GM18907 (cell line): Measurements from ENCODE around the gene GPR35.

ENCODE experiments used
- ATAC-seq: cut with Tn5 transposase; IDR thresholded peaks from one replicate; pipeline ENCODE4 v1.9.1; 2021; ENCODE audit warnings: mild to moderate bottlenecking, moderate library complexity; ENCODE audit not compliant: unreplicated experiment

The GPR35 gene

GRCh38 chr2:240637116-240637900 lies 12.0 kb downstream of the GPR35 start:
- ATAC-seq = no peak

- ATAC-seq = no peak
Measured at GRCh38 chr2:240637901-240638345, 12.6 kb downstream of the GPR35 start.

- no peak for ATAC-seq
Measured at GRCh38 chr2:240638512-240639160, 13.4 kb downstream of the GPR35 start.

- no peak for ATAC-seq
Measured at GRCh38 chr2:240639566-240639965, 14.3 kb downstream of the GPR35 start.

DNA sequence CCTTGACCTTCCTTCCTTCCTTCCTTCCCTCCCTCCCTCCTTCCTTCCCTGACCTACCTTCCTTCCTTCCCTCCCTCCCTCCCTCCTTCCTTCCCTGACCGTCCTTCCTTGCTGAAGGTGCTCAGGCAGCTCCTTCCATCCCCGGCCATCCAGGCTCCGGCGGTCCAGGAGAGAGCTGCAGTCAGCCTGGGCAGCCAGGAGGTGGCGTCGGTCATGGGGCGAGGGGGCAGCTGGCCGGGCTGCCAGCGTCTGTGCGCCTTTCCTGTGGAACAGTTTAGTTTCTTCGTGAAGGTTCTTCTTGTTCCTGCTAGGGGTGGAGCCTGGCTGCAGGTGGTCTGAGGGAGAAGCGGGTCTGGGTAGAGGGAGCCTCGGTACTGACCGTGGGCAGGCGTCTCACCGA lies 15.7 kb downstream of the GPR35 start:
- ATAC-seq = no peak

GRCh38 chr2:240642061-240642805 lies 17.0 kb downstream of the GPR35 start:
- no peak for ATAC-seq

DNA sequence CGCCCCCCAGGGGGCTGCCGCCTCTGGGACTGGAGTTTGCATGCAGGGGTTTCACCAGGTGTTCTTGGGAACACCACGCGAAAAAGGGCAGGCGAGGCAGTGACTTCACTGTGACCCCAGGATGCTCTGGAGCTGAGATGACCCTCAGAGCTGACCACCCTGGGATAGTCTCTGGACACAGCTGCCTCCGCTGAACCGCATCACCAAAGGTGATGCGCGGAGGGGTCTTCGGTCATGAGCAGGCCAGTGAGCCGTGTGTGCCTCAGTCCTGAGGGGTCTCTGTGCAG lies 17.5 kb downstream of the GPR35 start:
- no peak for ATAC-seq

DNA sequence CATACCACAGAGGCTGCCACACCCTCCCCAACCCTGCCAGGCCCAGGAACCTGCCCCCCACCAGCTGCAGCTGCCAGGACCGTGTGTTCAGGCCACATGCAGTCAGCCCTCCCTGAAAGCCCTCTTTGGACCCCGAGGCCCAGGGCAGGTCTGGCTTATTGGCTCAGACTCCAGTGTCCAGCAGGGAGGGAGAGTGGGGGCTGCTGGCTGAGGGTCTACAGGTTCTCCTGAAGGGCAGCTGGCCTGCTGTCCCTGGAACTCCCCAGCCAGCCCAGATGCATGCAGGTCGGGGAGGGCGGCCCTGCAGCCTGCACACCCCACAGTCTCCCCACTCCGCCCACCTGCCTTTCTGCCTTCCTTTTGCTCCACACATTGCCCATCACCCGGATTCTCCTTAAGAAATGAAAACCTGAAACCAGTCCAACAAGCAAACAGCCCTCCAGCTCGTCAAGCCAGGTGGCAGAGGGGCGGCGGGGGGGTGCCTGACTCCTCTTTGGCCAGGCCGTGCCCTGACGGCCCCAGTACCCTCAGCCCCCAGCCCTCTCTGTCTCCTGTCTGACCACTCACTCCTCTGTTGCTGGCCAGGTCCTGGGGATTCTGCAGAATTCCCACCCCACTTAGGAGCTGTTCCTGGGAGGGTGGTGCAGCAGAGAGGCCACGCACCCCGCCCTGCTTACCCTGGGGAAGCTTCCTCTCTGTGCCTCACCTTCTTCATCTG lies 18.0 kb downstream of the GPR35 start:
- no peak for ATAC-seq

DNA sequence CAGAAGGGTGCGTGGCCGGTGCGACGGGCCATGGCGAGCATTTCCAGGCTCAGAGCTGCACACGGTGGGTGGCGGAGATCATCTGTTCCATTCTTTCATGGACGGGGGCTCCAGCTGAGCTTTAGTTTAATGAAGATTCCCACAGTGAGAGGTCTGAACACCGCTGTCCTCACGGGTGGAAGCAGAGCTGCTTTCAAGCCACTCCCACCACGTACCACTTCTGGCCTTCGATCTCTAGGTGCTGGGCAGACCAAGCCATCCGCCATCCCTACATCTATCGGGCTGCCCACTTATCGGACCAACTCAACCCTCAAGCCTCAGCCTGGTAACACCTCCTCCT lies 18.5 kb downstream of the GPR35 start:
- no peak for ATAC-seq

- no peak for ATAC-seq
Measured at GRCh38 chr2:240644171-240644651, 18.9 kb downstream of the GPR35 start.

GRCh38 chr2:240644859-240645301 lies 19.6 kb downstream of the GPR35 start:
- no peak for ATAC-seq

DNA sequence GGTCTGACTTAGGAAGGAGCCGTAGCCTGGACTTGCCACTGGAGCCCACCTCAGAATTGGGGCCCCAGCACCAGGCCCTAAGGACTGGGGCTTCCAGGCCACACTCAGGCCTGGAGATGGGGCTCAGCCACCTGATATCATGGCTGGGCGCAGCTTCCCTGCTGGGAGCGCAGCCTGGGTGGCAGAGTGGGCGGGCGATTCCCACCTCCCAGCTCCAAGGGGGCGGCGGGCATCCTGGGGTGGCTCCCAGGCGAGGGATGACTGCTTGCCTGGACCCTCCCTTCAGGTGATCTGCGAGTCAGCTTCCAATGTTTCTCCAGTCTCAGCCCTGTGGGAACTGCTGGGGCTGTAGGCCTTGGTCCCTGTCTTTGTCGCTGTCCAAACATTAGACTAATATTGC lies 20.1 kb downstream of the GPR35 start:
- no peak for ATAC-seq

GRCh38 chr2:240645801-240646175 lies 20.5 kb downstream of the GPR35 start:
- no peak for ATAC-seq

- no peak for ATAC-seq
Measured at GRCh38 chr2:240646176-240646899, 21.1 kb downstream of the GPR35 start.

DNA sequence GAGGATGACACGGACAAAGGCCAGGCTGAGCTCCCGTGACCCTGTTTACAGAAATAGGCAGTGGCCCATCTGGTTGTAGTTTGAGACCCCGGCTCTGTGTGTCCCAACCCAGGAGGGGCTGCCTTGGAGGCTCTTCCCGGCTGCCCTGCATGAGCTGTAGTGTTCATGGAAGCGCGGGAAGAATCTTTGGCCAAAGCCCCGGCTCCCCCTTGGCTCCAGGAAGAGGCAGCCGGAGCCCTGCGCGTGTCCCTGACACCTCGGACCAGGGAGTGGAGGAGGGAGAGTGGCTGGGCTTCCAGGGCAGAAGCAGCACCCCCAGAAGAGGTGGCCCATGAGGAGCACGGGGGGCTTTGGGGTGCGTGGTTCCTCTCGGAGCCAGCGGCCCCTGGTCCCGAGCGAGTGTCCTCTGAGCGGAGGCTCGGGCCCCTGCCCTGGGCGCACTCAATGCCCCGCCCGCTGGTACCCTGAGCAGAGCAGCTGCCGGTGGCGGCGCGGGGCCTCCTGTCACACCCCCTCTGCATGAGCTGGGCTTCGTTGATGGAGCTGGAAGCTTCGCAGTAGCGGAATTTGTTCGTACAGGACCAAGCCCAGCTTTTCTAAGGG lies 21.7 kb downstream of the GPR35 start:
- ATAC-seq = no peak

GRCh38 chr2:240647503-240648154 lies 22.3 kb downstream of the GPR35 start:
- no peak for ATAC-seq

- ATAC-seq = no peak
Measured at GRCh38 chr2:240648155-240648649, 22.9 kb downstream of the GPR35 start.

DNA sequence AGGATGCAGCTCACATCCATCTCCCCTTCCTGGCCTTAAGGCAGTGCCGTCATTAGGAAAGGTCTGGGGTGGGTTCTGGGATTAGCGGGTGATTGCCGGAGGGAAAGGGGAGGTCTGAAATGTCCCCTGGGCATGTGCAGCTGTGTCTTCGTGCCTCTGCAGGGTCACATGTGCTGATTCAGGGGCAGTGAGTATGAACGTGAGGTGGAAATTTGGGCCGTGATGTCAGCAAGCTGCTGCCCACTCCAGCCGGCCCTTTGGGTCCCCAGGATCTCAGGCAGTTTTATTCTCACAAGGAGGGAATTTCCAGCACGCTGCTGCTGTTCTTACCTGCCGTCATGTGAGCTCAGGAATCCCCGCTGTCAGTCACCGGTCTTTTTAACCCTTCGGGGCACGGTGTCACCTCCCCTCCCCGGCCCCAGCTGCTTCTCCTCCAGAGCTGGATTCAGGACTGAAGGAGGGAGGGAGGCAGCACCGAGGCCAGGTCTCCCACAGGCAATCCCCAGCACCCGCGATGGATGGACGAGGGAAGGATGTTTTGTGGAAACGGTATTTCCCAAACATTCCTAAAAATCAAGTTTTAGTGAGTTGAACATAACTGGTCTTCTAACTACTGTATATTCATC lies 23.5 kb downstream of the GPR35 start:
- ATAC-seq = no peak

- ATAC-seq = no peak
Measured at GRCh38 chr2:240649331-240649730, 24.1 kb downstream of the GPR35 start.
